ENCODE results near the gene MORC2.

GRCh38 chr22:30885001-30885366, 83.6 kb downstream of the MORC2 start:
- no peak for TF ChIP-seq CTCF (IDR thresholded peaks at IDR 0.05 in 4 of 5, conservative IDR thresholded peaks at IDR 0.05 in 1 of 5)
- no peak for TF ChIP-seq POLR2A (IDR thresholded peaks at IDR 0.05)

All from gastrocnemius medialis (tissue), 4 donors.